Left renal cortex interstitium (tissue), 4 donors: ENCODE results near the gene LILRA6. TPM values are rescaled to one million over a fixed set of nuclear protein-coding genes. Genes with fewer than 3 reads are reported as not detected.
"Not testable (repeated sequence)": the region's sequence is repeated elsewhere in the genome, so short reads cannot be mapped to it uniquely, and the experiment has no call there.

Experiments
- DNase-seq, 4 donors: peaks; one replicate each; pipeline ENCODE4 v3.0.0-alpha.2; 2013; ENCODE audit warnings: low read depth in 4 of 4, low spot score in 2 of 4, missing footprints in 1 of 4
- polyA plus RNA-seq, 4 donors: library from polyadenylated mRNA; unstranded; fragments of 120-200 nt; gene quantifications; one replicate each; pipeline ENCODE4 v1.2.1, GENCODE V29; 2013; ENCODE audit not compliant: insufficient read length in 4 of 4

Gene LILRA6
- polyA plus RNA-seq, 4 donors = 0.38 to 0.92 (median 0.65) TPM

DNA sequence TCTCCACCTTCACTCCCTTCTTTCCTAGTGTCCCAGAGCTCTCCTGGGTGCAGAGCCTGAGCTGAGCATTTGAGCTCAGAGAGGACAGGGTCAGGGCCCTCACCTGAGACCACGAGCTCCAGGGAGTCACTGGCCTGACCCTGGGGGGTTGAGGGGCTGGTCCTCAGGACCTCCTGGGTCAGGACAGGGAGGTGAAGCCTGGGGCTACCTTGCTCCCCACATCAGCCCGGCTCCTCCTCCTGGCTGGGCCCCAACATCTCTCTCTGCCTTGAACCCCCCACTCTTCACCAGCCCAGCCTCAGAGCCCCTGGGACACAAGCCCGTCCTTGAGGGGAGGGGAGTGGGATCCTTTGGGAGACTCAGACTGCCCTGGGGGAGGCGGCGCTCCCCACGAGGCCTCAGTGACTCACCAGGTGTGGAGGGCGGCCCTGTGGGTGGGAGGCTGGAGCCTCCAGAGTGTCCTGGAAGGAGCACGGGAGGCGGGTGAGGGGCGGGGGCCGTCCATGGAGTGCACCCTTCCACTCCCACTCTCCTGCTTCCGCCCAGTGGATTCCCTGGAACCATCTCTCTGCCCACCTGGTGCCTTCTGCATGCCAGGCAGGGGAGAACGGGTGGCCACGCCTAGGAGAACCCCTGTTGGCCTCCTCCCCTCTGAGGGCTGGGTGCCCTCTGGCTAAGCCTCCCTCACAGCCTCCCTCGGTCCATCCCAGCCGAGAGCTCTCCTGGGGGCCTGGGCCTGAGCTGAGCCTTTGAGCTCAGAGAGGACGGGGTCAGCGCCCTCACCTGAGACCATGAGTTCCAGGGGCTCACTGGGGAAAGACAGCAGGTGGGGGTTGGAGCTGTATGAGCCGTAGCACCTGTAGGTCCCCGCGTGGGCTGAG lies 2.9 kb downstream of the LILRA6 start:
- DNase-seq = not testable (repeated sequence)

DNA sequence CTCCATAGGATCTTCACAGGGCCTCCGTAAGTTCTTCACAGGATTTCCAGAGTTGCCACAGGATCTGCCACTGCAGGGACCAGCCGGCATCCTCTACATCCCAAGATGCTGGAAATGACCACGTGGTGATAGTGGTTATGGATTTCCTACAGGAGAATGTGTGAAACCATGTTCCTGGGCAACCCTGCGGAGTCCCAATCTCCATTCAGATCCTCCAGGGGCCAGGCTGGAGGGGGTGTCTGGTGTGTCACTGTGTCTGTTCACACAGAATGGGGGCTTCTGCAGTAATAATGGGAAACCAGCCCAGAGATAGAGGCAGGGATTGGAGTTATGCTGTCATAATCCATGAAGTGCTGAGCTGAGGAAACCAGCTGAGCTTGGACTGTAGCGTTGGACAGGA lies 8.6 kb downstream of the LILRA6 start:
- no peak for DNase-seq

DNA sequence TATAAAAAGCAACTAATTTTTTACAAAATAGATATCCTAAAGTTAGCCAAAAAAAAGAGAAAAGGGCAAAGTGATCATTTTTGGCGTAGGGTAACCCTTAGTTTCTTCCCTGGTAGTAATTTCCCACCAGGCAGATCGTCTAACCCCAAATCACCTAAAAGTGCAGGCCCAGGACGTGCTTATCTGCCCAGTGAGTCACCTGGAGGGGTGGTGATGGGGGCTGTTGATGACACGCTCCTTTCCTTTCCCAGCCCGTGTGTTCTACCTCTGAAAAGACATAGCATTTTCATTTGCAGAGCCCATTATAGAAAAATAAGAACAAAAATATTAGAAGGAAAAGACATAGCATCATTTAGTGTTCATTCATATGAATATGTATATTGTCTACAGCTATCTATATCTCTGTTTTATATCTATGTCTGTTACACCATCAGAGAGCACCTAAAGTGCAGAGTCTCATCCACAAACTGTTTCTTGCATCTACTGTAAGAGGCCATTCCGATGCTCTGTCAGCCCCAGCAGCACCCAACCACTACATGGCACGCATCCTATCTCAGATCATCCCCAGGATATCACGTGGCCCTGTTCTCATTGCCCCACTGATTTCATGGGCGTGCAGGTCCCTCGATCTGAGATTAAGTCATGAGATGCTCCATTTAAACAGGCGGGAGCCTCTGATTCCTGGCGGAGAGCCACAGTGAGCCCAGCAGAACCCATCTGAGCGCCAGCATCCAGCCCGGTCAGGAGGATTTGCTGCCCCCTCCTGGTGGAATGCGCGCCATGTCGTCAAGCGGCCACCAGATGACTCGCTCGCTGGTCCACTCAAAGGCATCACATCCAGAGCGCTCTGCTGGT lies 11.3 kb downstream of the LILRA6 start:
- peak in 3 of 4 donors; percentile 51 to 73 (median 58) for DNase-seq

DNA sequence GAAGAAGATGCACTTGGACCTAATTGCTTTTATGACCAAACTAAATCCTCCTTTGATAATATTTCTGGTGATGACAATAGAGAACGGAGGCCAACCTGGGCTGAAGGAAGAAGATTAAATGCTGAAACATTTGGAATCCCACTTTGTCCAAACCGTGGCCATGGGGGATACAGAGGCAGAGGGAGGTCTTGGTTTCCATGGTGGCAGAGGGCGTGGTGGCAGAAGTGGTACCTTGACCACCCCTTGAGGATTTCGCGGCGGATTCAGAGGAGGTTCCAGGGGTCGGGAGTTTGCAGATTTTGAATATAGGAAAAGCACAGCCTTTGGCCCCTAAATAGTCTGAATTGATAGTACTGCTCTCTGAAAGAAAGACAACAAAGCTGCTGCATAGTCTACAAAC lies 12.6 kb downstream of the LILRA6 start:
- DNase-seq = no peak

DNA sequence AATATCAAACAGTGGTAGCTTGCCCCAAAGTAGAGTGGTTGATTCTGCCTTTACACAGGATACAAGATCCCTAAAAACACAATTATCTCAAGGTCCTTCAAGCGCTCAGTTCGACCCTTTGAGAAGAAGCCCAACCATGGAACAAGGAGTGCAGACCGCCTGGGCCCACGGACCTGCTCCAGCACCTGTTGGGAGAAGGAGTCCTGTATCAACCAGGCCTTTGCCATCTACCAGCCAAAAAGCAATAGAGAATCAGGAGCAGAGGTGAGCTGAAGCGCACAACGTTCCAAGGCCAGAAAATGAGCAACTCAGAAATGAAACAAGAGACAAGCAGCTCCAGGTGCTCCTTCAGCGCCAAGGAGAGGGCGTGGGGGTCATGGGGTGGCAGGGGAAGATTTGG lies 13.4 kb downstream of the LILRA6 start:
- no peak for DNase-seq

DNA sequence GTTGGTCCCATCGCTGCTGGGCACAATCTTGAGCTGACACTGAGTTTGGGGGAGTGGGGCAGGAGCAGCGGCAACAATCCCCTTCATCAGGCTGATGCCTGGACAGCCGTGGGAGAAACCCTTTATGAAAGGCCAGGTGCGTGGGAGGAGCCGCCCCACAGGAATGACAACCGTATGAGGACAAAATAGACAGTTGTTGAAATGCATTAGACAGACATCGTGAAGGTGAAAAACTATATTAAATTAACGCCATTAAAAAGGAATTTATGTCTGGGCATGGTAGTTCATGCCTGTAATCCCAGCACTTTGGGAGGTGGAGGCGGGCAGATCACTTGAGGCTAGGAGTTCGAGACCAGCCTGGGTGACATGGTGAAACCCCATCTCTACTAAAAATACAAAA lies 18.0 kb downstream of the LILRA6 start:
- DNase-seq = not testable (repeated sequence)

DNA sequence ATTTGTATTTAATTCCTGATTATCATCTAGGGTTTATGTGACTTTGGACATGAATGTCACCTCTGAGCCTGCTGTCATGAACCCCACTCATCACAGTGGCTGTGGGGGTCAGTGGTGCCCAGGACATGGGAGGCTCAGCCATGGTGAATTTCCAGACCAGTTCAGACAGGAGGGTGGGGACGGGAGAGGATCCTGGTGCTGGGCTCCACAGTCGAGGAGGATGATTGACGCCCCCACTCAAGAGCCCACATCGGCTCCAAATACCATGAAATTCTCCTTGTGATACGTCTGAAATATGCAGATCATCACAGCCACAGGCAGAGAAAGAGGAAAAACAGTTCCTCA lies 18.7 kb downstream of the LILRA6 start:
- DNase-seq = not testable (repeated sequence)

DNA sequence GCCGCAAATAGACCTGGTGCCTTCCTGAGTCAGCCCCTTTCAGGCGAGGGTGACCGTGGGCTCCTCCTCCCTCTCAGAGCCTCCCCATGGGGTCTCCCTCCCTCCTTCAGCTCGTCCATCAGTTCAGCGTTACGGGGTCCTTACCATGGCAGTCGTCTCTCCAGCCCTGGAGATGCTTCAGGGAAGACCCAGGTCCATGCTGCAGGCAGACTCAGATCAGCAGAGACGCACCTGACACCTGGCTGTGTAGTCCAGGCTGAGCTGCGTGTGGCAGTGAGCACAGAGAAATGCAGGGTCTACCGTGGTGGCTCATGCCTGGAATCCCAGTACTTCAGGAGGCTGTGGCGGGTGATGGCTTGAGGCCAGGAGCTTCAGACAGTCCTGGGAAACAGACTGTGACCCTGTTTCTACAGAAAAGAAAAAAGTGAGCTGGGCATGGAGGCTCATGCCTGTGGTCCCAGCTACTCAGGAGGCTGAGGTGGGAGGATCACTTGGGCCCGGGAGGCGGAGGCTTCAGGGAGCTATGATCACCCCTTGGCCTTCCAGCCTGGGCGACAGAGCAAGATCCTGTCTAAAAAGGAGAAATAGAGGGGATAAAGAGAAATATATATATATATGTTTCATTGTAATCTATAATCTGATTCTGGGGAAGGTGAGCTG lies 19.2 kb downstream of the LILRA6 start:
- not testable (repeated sequence) for DNase-seq

DNA sequence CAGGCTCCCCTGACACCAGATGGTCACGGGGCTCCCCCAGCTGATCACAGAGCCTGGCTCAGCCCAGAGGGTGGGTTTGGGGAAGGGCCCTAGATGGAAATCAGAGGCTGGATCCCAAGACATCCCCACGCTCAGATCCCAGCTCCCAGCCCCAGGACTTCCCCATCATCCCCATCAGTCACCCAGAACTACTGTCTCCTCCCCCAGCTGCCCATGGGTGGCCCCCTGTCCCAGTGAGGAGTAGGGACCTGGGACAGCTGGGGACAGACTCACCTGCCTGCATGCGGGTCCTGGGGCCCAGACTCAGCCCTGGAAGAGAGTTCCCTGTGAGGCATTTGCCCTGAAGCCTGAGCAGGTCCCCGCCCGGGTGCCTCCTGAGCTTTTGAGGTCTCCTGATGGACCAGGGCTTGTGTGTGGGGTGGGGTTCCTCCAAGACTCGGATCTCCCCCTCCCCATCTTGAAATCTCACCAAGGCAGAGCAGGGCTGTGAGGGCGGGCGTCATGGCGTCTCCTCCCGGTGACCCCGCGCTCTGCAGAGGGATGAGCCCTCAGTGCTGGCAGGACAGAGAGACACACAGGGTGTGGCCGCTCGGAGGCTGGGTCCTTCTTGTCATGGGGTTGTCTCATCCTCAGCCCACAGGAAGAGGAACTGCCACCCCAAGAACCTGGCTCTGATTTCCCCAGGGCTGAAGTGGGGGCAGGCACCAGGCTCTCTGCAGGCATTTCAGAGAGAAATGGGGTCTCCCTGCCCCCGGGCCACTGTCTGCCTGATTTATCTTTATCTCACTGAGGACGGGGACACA lies 19.9 kb downstream of the LILRA6 start, which contains the start of gene LILRB3:
LILRB3 (minus strand) TSS at position 534 of the 803 bp plus-strand sequence; CDS start at position 503, 31 bp downstream.
- not testable (repeated sequence) for DNase-seq

DNA sequence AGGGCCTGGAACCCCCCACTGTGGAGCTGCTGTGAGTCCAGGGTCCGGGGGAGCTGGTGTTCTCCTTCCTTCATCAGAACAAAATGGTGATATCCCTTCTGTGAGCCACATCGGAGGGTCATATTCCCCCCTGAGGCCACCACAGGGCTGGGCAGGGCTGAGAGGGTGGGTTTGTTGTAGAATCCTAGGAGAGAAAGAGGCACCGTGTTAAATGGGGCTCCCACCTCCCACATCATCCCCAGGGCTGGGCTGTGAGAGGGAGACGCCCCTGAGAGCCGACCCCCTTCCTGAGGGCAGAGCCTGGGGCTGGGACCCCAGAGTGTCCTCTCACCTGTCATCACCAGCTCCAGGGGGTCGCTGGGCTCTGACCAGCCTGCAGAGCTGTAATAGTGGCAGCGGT lies 20.6 kb downstream of the LILRA6 start:
- not testable (repeated sequence) for DNase-seq

DNA sequence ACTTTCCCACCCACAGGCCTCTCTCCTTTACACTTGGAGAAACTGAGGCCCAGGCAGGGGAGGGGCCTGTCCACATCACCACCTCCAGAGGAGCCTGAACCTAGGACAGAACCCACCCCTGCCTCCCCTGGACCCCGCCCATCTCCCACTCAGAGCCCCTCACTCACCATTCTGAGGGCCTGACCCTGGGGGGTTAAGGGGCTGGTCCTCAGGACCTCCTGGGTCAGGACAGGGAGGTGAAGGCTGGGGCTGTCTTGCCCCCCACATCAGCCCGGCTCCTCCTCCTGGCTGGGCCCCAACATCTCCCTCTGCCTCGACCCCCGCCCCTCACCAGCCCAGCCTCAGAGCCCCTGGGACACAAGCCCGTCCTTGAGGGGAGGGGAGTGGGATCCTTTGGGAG lies 22.9 kb downstream of the LILRA6 start:
- not testable (repeated sequence) for DNase-seq

DNA sequence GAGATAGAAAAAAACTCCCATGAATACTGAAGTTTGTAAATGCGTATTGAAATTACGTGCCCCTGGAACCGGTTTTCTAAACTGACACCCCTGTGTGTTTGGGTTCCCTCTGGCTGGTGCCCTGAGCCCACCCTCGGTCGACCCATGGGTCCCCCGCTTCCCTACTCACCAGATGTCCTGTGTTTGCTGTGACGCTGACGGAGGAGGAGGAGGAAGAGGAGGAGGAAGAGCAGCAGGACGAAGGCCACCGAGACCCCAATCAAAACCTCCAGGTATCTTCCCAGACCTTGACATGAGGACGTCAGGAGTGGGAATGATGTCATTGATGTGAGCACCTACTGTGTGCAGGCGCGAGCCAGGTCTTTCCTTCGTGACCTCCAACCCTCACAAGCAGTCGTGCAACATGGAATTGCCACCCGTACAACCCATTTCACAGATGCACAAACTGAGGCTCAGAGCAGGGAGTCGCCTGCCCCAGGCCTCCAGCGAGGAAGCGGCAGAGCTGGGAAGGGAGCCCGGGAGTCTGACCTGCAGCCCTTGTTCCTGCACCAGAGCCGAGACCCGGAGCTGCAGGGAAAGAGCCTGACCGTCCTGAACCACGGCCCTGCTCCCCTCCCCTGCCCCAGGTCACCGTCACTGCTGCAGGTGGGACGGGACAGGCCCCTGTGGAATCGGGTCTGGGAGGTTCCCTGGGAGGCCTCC lies 23.5 kb downstream of the LILRA6 start:
- no peak for DNase-seq

DNA sequence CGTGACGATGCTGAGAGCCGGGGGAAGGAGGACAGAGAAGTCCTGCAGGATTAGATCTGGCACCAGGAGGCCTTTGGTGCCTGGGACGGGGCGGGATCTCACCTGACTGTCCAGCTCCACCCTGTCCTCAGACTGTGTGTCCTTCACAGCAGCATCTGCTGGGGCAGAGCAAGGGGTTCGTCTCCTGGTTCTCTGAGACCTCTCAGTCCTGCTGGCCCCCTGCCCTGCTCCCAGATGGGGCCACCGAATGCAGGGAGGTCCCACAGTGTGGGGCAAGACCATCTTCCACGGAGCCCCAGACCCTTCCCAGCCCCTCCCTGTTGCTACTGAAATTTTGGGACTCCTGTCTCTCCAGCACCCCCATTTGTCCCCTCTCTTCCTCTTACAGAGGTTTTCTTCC lies 24.3 kb downstream of the LILRA6 start:
- no peak for DNase-seq

DNA sequence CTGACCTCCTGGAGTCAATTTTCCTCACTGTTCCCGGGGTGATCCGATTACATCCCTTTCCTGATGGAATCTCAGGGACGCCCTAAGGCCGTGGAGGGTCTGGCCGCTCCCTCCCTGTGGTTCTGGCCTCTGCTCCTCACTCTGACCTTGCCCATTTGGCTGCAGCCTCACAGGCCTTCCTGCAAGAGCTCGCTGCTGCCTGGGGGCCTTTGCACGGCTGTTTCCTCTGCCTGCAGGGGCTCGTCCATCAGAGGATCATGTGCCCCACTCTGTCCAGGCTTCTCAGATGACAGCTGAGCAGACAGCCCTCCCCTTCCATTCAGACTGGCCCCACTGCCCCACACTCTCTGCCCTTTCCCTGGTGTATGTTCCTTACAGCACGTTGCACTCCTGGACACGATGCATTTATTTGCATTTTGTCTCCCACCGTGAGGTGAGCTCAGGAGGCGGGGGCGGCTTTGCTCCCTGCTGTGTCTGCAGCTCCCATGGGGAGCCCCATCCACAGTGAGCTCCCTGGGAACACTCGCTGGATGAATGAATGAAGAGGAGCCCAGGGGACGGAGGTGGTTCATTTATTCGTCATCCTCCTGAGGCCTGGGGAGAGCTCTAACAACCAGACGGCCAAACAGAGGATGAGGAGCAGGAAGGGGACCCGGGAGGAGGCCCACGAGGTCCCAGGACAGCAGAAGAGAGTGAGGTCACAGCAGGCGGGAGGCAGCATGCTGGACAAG lies 24.9 kb downstream of the LILRA6 start:
- DNase-seq = not testable (repeated sequence)

DNA sequence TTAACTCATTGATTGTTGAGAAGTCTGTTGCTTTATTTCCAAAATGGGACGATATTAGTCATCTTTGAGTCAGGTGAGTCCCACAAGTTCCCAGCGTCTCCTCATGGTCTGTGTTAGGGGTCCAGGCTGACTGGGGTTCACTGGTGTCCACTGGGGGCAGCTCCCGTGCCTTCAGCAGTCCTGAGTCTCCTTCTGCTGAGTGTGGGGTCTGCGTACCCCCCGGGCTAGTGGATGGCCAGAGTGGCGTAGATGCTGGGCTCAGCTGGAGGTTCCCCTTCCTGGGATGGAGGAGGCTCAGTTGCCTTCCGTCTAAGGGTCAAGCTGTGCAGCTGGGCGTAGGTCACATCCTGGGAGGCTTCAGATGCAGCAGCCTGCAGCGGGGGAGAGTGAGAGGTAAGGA lies 25.7 kb downstream of the LILRA6 start:
- DNase-seq = no peak

DNA sequence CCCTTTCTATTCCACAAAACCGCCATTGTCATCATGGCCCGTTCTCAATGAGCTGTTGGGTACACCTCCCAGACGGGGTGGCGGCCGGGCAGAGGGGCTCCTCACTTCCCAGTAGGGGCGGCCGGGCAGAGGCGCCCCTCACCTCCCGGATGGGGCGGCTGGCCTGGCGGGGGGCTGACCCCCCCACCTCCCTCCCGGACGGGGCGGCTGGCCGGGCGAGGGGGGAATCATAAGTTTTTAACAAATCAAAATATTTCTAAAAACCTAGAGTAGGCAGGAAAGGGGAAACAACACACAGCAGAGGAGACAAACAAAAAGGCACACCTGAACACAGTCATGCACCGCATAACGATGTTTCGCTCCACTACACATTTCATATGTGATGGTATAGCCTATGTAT lies 27.9 kb downstream of the LILRA6 start:
- not testable (repeated sequence) for DNase-seq

DNA sequence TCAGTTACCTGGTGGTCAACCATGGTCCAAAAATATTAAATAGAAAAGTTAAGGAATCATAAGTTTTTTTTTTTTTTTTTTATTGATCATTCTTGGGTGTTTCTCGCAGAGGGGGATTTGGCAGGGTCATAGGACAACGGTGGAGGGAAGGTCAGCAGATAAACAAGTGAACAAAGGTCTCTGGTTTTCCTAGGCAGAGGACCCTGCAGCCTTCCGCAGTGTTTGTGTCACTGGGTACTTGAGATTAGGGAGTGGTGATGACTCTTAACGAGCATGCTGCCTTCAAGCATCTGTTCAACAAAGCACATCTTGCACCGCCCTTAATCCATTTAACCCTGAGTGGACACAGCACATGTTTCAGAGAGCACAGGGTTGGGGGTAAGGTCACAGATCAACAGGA lies 28.4 kb downstream of the LILRA6 start:
- not testable (repeated sequence) for DNase-seq

DNA sequence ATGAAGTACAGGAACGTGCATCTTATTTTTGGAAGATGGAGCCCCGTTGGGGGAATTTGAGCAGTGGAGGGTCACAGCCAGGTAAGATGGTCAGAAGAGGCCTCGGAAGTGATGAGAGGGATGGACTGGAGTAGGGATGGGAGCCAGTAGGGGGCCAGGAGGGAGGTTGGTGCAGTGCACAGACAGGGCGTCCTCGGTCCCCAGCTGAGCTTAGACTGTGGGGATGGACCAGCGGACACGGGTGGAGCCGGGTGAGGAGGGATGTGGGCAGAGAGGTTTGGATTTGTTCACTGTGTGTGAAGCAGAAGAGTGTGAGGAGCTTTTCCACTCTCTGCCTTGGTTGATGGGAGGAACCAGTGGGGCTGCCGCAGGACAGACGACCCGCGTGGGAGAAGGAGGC lies 31.4 kb downstream of the LILRA6 start:
- no peak for DNase-seq
